Activated naive CD4-positive, alpha-beta T cell treated with anti-CD3 and anti-CD28 coated beads, Interleukin-2, amount 50 U/mL, for 72 hours (primary cell): ENCODE measurements around the gene PLXNA3. TPM values are rescaled to one million over a fixed set of nuclear protein-coding genes. Genes with fewer than 3 reads are reported as not detected.

ENCODE experiments used
- ATAC-seq, 2 donors: fragments of 150-1000 bp; cut with Tn5 transposase; 2 replicates each; pipeline ENCODE4 v1.10.0; 2021; ENCODE audit warnings: mild to moderate bottlenecking in 2 of 2, moderate library complexity in 2 of 2
- DNase-seq, 2 donors: peaks; one replicate each; pipeline ENCODE4 v3.0.0; 2021 to 2022; ENCODE audit warnings: low spot score in 2 of 2
- H3K27ac Mint-ChIP-seq, 2 donors: one replicate each; pipeline ENCODE4 v1.8.0; 2022; ENCODE audit warnings: mild to moderate bottlenecking in 2 of 2, mixed read lengths in 2 of 2
- H3K36me3 Mint-ChIP-seq, 2 donors: one replicate each; pipeline ENCODE4 v1.8.0; 2022; ENCODE audit warnings: mixed read lengths in 2 of 2
- H3K9me3 Mint-ChIP-seq, 2 donors: one replicate each; pipeline ENCODE4 v1.8.0; 2022; ENCODE audit warnings: mixed read lengths in 2 of 2
- total RNA-seq, 2 donors: library from RNA; stranded (reverse); gene quantifications; one replicate each; pipeline ENCODE4 v1.2.3, GENCODE V29; 2022

PLXNA3 gene
- 10 to 100 TPM; 37.2 to 40.4 TPM for total RNA-seq

DNA sequence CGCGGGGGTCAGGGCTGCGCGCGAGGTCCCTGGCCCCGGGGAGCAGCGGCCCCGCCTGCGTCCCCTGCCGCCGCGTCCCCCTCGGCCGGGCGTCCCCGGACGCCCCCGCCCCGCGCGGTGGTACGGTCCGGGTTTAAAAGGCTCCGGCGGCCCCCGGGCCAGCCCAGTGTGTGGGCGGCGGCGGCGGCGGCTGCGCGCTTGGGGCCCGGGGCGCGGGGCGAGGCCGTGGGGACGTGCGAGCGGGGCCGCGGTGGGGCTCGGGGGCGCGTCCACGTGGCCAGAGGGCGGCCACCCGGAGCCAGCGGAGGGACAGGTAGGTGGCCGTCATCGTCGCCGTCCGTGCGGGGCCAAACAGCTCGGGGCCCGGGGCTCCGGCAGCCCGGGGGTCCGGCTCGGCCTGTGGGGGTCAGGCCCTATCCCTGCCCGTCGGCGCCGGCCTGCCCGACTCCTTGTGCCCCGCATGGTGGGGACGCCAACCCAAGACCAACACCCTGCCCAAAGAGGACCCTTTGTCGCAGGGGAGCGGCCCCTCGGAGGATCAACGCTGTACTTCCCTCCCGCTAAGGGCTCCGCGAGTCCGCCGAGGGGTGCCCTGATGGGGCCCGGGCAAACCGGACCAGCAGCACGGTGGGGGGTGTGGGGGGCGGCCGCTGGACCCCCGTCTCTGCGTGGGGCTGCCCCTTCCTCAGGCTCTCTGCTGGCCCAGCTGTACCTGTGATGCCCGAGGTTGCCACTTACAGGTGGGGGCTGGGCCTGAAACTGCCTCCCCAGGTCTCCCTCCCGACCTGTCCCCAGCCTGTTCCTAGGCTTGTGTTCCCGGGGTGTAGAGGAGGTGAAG, at the start of gene PLXNA3:
Gene PLXNA3, plus strand, starts transcription at position 166 of the 838 bp plus-strand sequence. CDS start 1,903 bp downstream, outside the sequence.
- peak in 1 of 2 donors; percentile 67 for DNase-seq
- Mint-ChIP-seq H3K27ac (peak within 1 kb of the TSS; percentile 85 to 97), H3K9me3 (no peaks in the 10 kb centered on the region), H3K36me3 (peaks cover 5 to 7% of the 10 kb centered on the region in 2 donors)
- ATAC-seq = peak; percentile 70 to 78

DNA sequence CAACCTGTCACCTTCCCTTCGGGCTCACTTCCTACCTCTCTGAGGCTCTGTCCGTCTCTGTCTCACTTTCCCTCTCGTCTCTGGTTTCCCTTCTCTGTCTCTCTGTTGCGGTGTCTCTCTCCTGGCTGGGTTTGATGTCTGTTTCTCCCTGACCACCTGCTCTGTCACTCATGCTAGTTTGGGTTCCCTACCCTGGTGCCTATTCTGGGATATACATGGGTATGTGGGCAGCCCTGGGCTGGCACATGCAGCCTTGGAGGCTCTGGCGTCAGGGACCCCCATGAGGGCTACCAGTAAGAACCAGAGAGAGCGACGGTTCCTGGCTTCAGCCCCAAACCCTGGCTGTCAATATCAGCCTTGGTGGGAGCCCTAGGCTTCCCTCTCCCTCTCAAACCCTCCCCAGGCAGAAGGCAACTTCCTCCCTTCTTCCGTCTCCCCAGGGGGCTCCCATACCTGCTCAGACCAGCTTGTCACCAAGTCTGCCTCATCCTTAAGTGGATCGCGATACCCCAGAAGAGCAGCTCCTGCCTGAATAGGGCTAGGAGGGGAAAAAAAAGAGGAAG, 49.3 kb upstream of the PLXNA3 start:
- DNase-seq = no peak
- Mint-ChIP-seq H3K9me3 (no peaks in the 10 kb centered on the region), H3K27ac (peak overlapping the region; percentile 65 to 81), H3K36me3 (no peaks in the 10 kb centered on the region)
- ATAC-seq = no peak

DNA sequence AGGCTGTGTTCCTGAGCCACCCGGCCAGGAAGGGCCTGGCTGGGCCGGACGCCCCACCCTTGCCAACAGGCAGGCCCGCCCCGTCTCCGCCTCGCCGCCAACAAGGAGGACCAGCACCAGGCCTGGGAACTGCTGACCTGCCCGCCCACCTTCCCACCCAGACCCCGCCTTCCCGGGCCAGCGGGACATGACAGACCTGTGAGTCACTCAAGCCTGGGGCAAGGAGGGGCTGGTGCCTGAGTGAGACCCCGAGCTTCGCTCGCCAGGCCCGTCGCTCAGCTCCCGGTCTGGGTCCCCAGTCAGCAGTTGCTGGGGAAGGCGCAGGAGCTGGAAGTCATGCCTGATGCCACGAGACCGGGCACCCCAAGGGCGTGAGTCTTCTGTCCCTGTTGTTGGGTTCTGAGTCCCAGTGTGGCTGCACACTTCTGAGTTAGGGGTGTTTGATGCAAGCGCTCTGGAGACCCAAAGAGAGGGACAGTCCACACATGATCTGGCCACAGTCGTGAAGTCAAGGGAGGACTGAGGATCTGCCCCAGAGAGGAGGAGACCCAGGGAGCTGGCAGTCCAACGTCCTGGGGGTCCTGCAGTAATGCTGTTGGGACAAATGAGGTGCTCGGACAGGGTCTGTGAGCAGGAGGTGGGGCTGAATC, 48.7 kb upstream of the PLXNA3 start, which contains the start of gene DNASE1L1:
Gene DNASE1L1, minus strand, starts transcription at position 33 of the 650 bp plus-strand sequence. CDS start 3,686 bp downstream, outside the sequence.
- no peaks in the 10 kb centered on the region for H3K36me3 Mint-ChIP-seq
- no peak for DNase-seq
- H3K9me3 Mint-ChIP-seq = no peaks in the 10 kb centered on the region
- ATAC-seq = peak; percentile 7 to 42
- peak within 1 kb of the TSS; percentile 65 to 81 for H3K27ac Mint-ChIP-seq

DNA sequence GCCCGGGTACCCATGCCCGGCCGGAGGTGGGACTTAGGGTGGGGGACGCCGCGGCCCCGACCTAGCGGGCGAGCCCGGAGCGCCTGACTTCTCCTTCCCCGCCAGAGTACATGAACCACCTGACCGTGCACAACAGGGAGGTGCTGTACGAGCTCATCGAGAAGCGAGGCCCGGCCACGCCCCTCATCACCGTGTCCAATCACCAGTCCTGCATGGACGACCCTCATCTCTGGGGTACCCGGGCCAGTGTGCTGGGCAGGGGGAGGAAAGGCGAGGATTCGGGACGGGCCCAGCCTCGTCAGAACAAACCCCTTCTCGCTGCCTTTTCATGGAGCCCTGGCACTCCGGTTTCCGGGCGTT, 46.1 kb upstream of the PLXNA3 start:
- peak; percentile 83 to 84 for ATAC-seq
- Mint-ChIP-seq H3K36me3 (no peaks in the 10 kb centered on the region), H3K9me3 (no peaks in the 10 kb centered on the region), H3K27ac (peak overlapping the region in 1 of 2 donors; percentile 75)
- peak; percentile 51 to 65 for DNase-seq

DNA sequence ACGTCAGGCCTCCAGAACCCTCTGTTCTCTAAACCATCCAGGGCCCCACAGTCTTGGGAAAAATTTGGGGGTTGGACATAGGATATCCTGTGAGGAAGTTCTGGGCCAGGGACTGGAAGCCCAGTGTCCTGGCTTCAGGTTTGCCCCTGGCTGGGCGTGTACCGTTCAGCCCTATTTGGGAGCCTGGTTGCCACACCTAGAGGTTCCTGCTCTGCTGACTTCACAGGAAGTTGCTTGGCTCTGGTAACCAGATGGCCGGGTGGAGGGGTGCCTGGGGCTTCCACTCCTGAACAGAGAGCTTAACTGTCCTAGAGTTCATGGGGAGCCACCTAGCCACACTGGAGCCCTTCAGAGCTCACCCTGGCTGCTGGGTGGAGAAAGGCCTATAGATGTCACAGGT, 45.6 kb upstream of the PLXNA3 start:
- ATAC-seq = peak; percentile 37 to 64
- DNase-seq = no peak
- no peaks in the 10 kb centered on the region for H3K9me3 Mint-ChIP-seq
- H3K36me3 Mint-ChIP-seq = no peaks in the 10 kb centered on the region
- peak overlapping the region; percentile 75 to 92 for H3K27ac Mint-ChIP-seq

DNA sequence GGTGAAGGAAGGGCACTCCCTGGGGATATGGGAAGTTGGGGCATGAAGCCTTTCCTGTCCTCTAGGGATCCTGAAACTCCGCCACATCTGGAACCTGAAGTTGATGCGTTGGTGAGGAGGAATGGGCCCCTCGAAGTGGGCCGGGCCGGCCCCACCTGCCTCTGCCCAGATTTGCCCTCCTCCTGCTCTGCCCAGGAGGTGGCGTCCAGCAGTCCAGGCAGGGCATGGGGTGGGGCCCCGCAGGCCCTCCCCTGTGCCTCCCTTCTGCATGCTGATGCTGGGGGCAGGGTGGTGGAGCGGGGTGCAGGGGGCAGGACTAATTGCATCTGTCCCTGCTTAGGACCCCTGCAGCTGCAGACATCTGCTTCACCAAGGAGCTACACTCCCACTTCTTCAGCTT, 44.9 kb upstream of the PLXNA3 start:
- ATAC-seq = no peak
- no peak for DNase-seq
- no peaks in the 10 kb centered on the region for H3K9me3 Mint-ChIP-seq
- H3K27ac Mint-ChIP-seq = peak overlapping the region in 1 of 2 donors; percentile 75
- no peaks in the 10 kb centered on the region for H3K36me3 Mint-ChIP-seq

DNA sequence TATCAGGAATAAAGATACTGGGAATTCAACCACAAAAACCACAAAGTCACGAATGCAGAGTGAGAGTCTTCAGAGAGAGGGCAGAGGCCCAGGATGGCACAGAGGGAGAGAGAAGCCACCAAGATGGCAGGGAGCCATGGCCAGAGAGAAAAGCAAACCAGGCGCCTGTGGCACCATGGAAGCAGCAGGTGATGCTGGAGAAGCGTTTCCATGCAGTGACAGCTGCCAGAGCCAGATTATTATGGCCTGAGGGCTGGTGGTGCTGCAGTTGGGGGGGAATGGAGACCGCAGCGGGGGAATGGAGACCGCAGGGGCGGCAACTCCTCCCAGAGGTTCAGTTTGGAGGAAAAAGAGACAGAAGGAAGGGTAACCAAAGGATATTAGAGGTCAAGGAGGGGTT, 40.9 kb upstream of the PLXNA3 start:
- Mint-ChIP-seq H3K27ac (no peak overlapping the region), H3K36me3 (no peaks in the 10 kb centered on the region), H3K9me3 (no peaks in the 10 kb centered on the region)
- no peak for DNase-seq
- no peak for ATAC-seq

DNA sequence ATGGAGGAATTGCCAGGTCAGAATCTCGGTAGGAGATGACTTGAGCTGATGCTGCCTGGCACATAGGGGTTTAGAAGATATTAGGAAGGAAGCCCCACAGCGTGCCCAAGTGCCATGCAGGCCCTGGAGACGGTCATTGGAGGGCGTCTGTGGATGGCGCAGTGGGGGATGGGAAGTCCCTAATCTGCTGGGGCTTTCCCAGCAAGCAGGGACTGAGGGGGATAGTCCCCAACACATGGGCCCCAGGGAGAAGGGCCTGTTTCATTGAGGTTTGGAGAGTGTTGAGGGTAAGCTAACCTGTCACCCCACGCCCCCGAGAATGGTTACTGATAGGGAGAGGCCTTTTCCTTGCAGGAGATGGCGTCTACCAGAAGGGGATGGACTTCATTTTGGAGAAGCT, 38.9 kb upstream of the PLXNA3 start:
- Mint-ChIP-seq H3K9me3 (no peaks in the 10 kb centered on the region), H3K36me3 (no peaks in the 10 kb centered on the region), H3K27ac (no peak overlapping the region)
- ATAC-seq = no peak
- no peak for DNase-seq

DNA sequence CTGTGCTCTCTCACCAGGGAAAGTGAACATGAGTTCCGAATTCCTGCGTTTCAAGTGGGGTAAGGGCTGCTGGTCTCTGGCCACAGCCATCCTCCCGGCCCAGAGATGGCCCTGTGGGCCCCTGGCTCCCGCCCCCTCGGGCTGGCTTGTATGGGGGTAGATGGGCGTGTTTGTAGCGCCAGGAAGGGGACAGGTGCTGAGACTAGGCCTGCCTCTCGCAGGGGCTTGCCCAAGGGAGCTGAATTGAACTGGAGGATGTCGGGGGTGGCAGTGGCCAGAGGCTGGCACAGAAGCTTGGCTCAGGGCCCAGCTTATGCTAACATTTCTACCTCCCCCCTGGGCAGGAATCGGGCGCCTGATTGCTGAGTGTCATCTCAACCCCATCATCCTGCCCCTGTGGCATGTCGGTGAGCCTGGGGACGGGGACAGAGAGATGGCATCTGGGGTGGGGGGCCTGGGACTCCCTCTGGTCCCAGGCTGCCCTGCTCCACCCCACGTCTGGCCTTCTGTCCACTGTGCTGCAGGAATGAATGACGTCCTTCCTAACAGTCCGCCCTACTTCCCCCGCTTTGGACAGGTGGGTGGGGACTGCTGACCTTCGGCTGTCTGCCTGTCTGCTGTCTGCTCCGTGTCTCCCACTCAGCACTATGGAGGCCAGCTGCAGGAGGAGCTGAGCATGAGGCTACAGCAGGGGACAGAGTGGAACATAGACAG, 38.2 kb upstream of the PLXNA3 start:
- DNase-seq (no peak), ATAC-seq (no peak)
- H3K9me3 Mint-ChIP-seq = no peaks in the 10 kb centered on the region
- H3K27ac Mint-ChIP-seq = no peak overlapping the region
- H3K36me3 Mint-ChIP-seq = no peaks in the 10 kb centered on the region

DNA sequence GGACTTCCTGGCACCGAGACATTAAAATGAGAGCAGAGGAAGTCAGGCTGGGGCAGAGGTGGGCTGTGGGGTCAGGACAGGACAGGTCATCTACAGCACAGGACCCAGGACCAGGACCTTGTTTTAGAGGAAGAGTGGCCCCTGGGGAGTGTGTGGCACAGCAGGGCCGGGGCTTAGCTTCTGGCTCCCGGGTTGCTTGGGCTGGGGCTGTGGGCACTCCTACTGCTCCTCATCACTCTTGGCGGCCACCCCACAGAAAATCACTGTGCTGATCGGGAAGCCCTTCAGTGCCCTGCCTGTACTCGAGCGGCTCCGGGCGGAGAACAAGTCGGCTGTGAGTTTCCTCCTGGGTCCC, 37.7 kb upstream of the PLXNA3 start:
- DNase-seq (no peak), ATAC-seq (no peak)
- Mint-ChIP-seq H3K36me3 (no peaks in the 10 kb centered on the region), H3K27ac (no peak overlapping the region), H3K9me3 (no peaks in the 10 kb centered on the region)

DNA sequence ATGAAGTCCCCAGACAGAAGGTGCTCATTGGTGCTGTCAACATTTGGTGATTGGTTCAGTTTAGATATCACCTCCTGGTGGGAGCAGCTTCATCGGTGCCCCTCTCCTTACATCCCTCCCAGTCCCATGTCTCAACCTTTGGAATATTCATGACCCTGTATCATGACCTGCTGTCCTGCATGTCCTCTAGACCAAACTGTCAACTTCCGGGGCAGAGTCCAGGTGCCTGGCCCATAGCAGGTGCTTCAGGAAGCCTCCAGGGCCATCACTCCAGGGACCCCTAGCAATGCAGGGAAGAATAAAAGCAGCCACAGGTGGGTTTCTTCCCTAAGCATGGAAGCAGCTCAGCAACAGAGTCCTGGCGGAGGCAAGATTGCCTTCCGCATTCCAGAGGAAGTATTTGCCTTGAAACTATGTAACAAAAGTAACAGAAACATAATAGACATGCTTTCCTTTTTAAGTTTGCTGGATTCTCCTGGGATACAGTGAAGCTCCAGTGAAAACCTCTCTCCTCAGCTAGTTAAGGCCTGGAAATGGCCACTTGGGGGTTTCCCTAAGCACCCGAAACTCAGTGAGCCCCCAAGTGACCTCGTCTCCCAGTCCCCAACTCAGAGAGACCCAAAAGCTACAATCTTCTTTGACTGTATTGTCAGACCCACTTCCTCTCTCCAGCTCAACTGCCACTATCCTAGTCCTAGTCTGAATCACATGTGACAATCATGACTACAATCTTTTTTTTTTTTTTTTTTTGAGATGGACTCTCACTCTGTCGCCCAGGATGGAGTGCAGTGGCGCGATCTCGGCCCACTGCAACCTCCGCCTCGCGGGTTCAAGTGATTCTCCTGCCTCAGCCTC, 30.9 kb upstream of the PLXNA3 start:
- DNase-seq = no peak
- H3K36me3 Mint-ChIP-seq = no peaks in the 10 kb centered on the region
- no peak overlapping the region for H3K27ac Mint-ChIP-seq
- no peaks in the 10 kb centered on the region for H3K9me3 Mint-ChIP-seq
- ATAC-seq = no peak

DNA sequence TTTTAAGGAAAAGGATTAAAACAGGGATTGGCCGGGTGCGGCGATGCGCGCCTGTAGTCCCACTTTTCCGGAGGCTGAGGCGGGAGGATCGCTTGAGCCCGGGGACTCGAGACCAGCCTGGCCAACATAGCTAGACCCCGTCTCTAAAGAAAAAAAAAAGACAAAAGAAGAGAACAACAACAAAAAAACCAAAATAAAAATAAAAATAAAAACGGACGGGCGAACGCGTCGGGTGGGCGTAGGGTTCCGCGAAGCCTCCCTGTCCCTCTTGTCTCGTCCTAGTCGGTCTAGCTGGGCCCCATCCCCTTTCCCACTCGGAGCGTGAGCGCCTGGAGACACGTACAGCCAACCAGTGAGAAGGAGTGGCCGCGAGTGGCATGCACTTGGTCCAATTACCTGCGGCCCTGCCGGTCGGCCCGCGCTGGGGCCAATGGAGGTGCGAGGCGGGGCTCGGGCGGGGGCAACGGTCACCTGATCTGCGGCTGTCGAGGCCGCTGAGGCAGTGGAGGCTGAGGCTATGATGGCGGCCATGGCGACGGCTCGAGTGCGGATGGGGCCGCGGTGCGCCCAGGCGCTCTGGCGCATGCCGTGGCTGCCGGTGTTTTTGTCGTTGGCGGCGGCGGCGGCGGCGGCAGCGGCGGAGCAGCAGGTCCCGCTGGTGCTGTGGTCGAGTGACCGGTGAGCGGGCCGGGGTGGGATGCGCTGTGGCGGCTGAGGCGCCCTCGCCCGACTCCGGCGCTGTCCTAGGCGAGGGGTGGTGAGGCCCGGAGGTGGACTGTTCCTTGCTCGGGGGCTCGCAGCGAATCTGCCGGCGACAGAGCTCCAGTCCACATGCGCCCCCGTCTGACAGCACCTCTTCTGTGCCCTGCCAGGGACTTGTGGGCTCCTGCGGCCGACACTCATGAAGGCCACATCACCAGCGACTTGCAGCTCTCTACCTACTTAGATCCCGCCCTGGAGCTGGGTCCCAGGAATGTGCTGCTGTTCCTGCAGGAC, 29.6 kb upstream of the PLXNA3 start, which contains the start of gene ATP6AP1:
Gene ATP6AP1, plus strand, starts transcription at position 502 of the 996 bp plus-strand sequence. Its CDS starts 16 bp downstream, at position 518.
- DNase-seq (peak; percentile 85 to 93), ATAC-seq (peak; percentile 99)
- Mint-ChIP-seq H3K27ac (peak within 1 kb of the TSS; percentile 24 to 77), H3K9me3 (no peaks in the 10 kb centered on the region), H3K36me3 (no peaks in the 10 kb centered on the region)

DNA sequence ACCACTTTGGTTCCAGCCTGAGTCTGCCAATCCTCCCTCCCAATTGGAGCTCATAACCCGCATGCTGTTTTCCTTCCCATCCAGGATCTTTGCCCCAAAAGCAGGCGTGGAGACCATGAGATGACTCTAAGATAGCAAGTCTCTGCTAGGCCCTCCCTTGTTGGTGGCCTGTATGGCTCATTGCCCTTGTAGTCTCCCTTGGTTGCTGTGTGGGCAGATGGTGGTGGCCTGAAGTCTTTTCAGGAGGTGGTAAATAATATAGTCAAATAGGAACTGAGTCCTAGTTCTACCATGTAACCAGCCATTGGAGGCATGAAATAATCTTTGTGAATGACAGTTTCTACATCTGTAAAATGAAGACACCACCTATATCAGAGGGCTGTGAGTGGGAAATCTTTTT, 28.4 kb upstream of the PLXNA3 start:
- ATAC-seq = peak in 1 of 2 donors; percentile 13

DNA sequence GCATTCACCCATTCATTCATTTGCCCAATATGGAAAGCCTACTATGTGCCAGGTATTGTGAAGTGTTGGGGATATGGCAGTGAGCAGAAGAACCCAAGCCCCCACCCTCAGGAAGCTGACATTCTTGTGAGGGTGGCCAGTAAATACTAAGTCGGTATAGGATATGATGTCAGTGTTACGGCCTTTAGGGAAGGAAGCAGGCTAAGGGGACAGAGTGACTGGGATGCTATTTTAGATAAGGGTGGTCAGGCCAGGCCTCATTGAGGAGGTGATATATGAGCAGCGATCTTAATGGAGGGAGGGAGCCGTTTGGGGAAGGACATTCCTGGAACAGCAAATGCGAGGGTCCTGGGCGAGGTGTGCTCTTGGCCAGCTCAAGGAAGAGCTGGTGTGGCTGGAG, 27.6 kb upstream of the PLXNA3 start:
- Mint-ChIP-seq H3K9me3 (no peaks in the 10 kb centered on the region), H3K36me3 (no peaks in the 10 kb centered on the region), H3K27ac (peak overlapping the region in 1 of 2 donors; percentile 3)
- ATAC-seq = no peak
- DNase-seq = no peak

More for the DNA sequence above, 28.4 kb upstream of the PLXNA3 start:
- Mint-ChIP-seq H3K27ac (peak overlapping the region; percentile 24 to 63), H3K36me3 (no peaks in the 10 kb centered on the region), H3K9me3 (no peaks in the 10 kb centered on the region)
- no peak for DNase-seq

DNA sequence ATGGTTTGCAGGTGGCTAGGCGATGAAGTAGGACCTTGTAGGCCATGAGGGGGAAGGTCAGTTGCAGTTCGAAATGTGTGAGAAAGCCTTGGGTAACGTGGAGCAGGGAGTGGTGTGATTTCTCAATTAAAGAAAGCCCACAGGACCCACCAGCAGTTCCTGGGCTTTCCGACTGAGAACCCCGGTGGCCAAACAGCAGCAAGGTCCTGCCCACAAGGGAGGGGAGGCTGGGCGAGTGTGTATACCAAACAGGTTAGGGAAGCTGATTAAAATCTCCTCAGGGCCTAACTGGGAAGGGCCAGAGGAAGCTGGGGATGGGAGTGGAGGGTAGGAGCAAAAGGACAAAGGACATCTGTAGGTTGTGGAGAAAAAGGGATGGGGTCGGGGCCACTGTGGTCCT, 27.2 kb upstream of the PLXNA3 start:
- Mint-ChIP-seq H3K36me3 (peaks cover 0 to 2% of the 10 kb centered on the region in 2 donors), H3K9me3 (no peaks in the 10 kb centered on the region), H3K27ac (peak overlapping the region in 1 of 2 donors; percentile 3)
- DNase-seq (no peak), ATAC-seq (no peak)
